Measurements from ENCODE around the gene FOXF1. TPM values are rescaled to one million over a fixed set of nuclear protein-coding genes. Genes with fewer than 3 reads are reported as not detected.

FOXF1 gene
- total RNA-seq (10 to 100 TPM; 44.6 to 74.2 (median 59.3) TPM), polyA plus RNA-seq (1 to 10 TPM; 2.5 to 8.5 (median 4.8) TPM)

GRCh38 chr16:86510465-86511261 is at the start of gene FOXF1:
TSS of gene FOXF1 (plus strand) at chr16:86510527. CDS start at chr16:86510570, 43 bp downstream.
- TF ChIP-seq, protein P1, sequence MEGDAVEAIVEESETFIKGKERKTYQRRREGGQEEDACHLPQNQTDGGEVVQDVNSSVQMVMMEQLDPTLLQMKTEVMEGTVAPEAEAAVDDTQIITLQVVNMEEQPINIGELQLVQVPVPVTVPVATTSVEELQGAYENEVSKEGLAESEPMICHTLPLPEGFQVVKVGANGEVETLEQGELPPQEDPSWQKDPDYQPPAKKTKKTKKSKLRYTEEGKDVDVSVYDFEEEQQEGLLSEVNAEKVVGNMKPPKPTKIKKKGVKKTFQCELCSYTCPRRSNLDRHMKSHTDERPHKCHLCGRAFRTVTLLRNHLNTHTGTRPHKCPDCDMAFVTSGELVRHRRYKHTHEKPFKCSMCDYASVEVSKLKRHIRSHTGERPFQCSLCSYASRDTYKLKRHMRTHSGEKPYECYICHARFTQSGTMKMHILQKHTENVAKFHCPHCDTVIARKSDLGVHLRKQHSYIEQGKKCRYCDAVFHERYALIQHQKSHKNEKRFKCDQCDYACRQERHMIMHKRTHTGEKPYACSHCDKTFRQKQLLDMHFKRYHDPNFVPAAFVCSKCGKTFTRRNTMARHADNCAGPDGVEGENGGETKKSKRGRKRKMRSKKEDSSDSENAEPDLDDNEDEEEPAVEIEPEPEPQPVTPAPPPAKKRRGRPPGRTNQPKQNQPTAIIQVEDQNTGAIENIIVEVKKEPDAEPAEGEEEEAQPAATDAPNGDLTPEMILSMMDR (IDR thresholded peaks at IDR 0.05) = no peak
- TF ChIP-seq EP300 (IDR thresholded peaks at IDR 0.05) (no peak), POLR2AphosphoS5 (IDR thresholded peaks at IDR 0.05) (peak; percentile 86 to 95 (median 91)), POLR2A (IDR thresholded peaks at IDR 0.05) (peak in 1 of 2 donors; percentile 36)
- H3K27ac ChIP-seq = peak within 1 kb of the TSS; percentile 99 to 100 (median 99)
- peak within 1 kb of the TSS; percentile 81 to 95 (median 86) for H3K4me3 ChIP-seq
- WGBS, 2 donors = 2 to 6% methylated on average over 89 of the region's 89 CpGs
- no peak for DNase-seq
- no peaks in the 10 kb centered on the region for H3K9me3 ChIP-seq
- peaks cover 0 to 13% (median 3%) of the 10 kb centered on the region in 4 donors for H3K4me1 ChIP-seq
- peaks cover 15 to 34% (median 19%) of the 10 kb centered on the region in 4 donors for H3K36me3 ChIP-seq
- peaks cover 0 to 3% (median 0%) of the 10 kb centered on the region in 3 donors for H3K27me3 ChIP-seq
- intact Hi-C loops (cut with DNase I) = loop anchor here (2.0 kb wide), 2 partner anchors 14 to 52 kb away; no protein-coding TSS in a partner anchor

- H3K4me3 ChIP-seq = no peak overlapping the region
- H3K4me1 ChIP-seq = peaks cover 6 to 61% (median 52%) of the 10 kb centered on the region in 4 donors
- H3K27ac ChIP-seq = peak overlapping the region; percentile 83 to 88 (median 86)
- H3K9me3 ChIP-seq = peaks cover 0 to 8% (median 1%) of the 10 kb centered on the region in 4 donors
- TF ChIP-seq POLR2AphosphoS5 (IDR thresholded peaks at IDR 0.05) = no peak
- no peak for TF ChIP-seq EP300 (IDR thresholded peaks at IDR 0.05)
- TF ChIP-seq POLR2A (IDR thresholded peaks at IDR 0.05) = no peak
- TF ChIP-seq, protein P1 (IDR thresholded peaks at IDR 0.05) = no peak
- no peaks in the 10 kb centered on the region for H3K27me3 ChIP-seq
- H3K36me3 ChIP-seq = no peaks in the 10 kb centered on the region
- no peak for DNase-seq
- intact Hi-C loops (cut with DNase I) = loop anchor here (2.0 to 5.0 kb wide), 2 partner anchors 309 to 382 kb away; no protein-coding TSS in a partner anchor
Observed at GRCh38 chr16:86461037-86461436, 49.3 kb upstream of the FOXF1 start.

- H3K36me3 ChIP-seq = no peaks in the 10 kb centered on the region
- 39 to 61% methylated on average over 17 of the region's 17 CpGs for WGBS, 2 donors
- intact Hi-C loops (cut with DNase I) = loop anchor here (1.0 to 5.0 kb wide), 7 partner anchors 31 to 310 kb away; no protein-coding TSS in a partner anchor
- no peak overlapping the region for H3K4me3 ChIP-seq
- DNase-seq = peak; percentile 98
- H3K27me3 ChIP-seq = no peaks in the 10 kb centered on the region
- peak overlapping the region; percentile 83 to 88 (median 86) for H3K27ac ChIP-seq
- TF ChIP-seq EP300 (IDR thresholded peaks at IDR 0.05) (peak; percentile 92 to 96 (median 94)), POLR2AphosphoS5 (IDR thresholded peaks at IDR 0.05) (peak; percentile 78 to 90 (median 90)), POLR2A (IDR thresholded peaks at IDR 0.05) (no peak)
- TF ChIP-seq, protein P1 (IDR thresholded peaks at IDR 0.05) = peak in 3 of 4 experiments; percentile 24 to 36 (median 35)
- H3K4me1 ChIP-seq = peaks cover 3 to 65% (median 59%) of the 10 kb centered on the region in 4 donors
- H3K9me3 ChIP-seq = peaks cover 0 to 8% (median 1%) of the 10 kb centered on the region in 4 donors
Observed at GRCh38 chr16:86462334-86463084, 47.8 kb upstream of the FOXF1 start.

- DNase-seq = no peak
- H3K9me3 ChIP-seq = peaks cover 0 to 8% (median 1%) of the 10 kb centered on the region in 4 donors
- H3K36me3 ChIP-seq = no peaks in the 10 kb centered on the region
- TF ChIP-seq POLR2A (IDR thresholded peaks at IDR 0.05) = no peak
- no peak for TF ChIP-seq POLR2AphosphoS5 (IDR thresholded peaks at IDR 0.05)
- no peak for TF ChIP-seq EP300 (IDR thresholded peaks at IDR 0.05)
- TF ChIP-seq, protein P1 (IDR thresholded peaks at IDR 0.05) = no peak
- 95 to 96% methylated on average over 2 of the region's 2 CpGs for WGBS, 2 donors
- intact Hi-C loops (cut with DNase I) = loop anchor here (5.0 kb wide), 1 partner anchor 312 kb away; no protein-coding TSS in a partner anchor
- no peaks in the 10 kb centered on the region for H3K27me3 ChIP-seq
- H3K4me3 ChIP-seq = no peak overlapping the region
- peaks cover 3 to 57% (median 50%) of the 10 kb centered on the region in 4 donors for H3K4me1 ChIP-seq
- peak overlapping the region in 2 of 4 donors; percentile 83 to 88 for H3K27ac ChIP-seq
Observed at GRCh38 chr16:86464044-86464443, 46.3 kb upstream of the FOXF1 start.
